Measurements from ENCODE around the gene DFFA. TPM values are rescaled to one million over a fixed set of nuclear protein-coding genes. Genes with fewer than 3 reads are reported as not detected.
"Not testable (repeated sequence)": the region's sequence is repeated elsewhere in the genome, so short reads cannot be mapped to it uniquely, and the experiment has no call there.

The DFFA gene
- total RNA-seq, 1 experiment from 2014 or later = 109 TPM

- no peak for DNase-seq
- H3K27me3 ChIP-seq (ENCODE audit: control insufficient read depth, insufficient read depth, low read length) = no peaks in the 10 kb centered on the region
- peaks cover 20% of the 10 kb centered on the region for H3K36me3 ChIP-seq (replicated peaks; ENCODE audit: control insufficient read depth, insufficient read depth, low read length)
- H3K4me3 ChIP-seq (ENCODE audit: insufficient read depth, low read depth, low read length) = no peak overlapping the region
Observed at GRCh38 chr1:10457875-10458274, 14.5 kb downstream of the DFFA start.

- DNase-seq; H3K4me3 ChIP-seq (ENCODE audit: insufficient read depth, low read depth, low read length); H3K27me3 ChIP-seq (ENCODE audit: control insufficient read depth, insufficient read depth, low read length): not testable (repeated sequence)
- peaks cover 16% of the 10 kb centered on the region for H3K36me3 ChIP-seq (replicated peaks; ENCODE audit: control insufficient read depth, insufficient read depth, low read length)
Observed at GRCh38 chr1:10457462-10457861, 14.9 kb downstream of the DFFA start.

GRCh38 chr1:10456661-10457060 lies 15.7 kb downstream of the DFFA start:
- no peaks in the 10 kb centered on the region for H3K27me3 ChIP-seq (ENCODE audit: control insufficient read depth, insufficient read depth, low read length)
- no peak overlapping the region for H3K4me3 ChIP-seq (ENCODE audit: insufficient read depth, low read depth, low read length)
- no peak for DNase-seq
- peaks cover 13% of the 10 kb centered on the region for H3K36me3 ChIP-seq (replicated peaks; ENCODE audit: control insufficient read depth, insufficient read depth, low read length)

GRCh38 chr1:10456048-10456447 lies 16.3 kb downstream of the DFFA start:
- peak; percentile 53 for DNase-seq
- Histone ChIP-seq H3K4me3 (ENCODE audit: insufficient read depth, low read depth, low read length) (no peak overlapping the region), H3K27me3 (ENCODE audit: control insufficient read depth, insufficient read depth, low read length) (no peaks in the 10 kb centered on the region), H3K36me3 (replicated peaks; ENCODE audit: control insufficient read depth, insufficient read depth, low read length) (peaks cover 7% of the 10 kb centered on the region)

GRCh38 chr1:10451287-10451686 lies 21.0 kb downstream of the DFFA start:
- Histone ChIP-seq H3K27me3 (ENCODE audit: control insufficient read depth, insufficient read depth, low read length) (no peaks in the 10 kb centered on the region), H3K36me3 (replicated peaks; ENCODE audit: control insufficient read depth, insufficient read depth, low read length) (no peaks in the 10 kb centered on the region), H3K4me3 (ENCODE audit: insufficient read depth, low read depth, low read length) (no peak overlapping the region)
- peak; percentile 76 for DNase-seq

DNA sequence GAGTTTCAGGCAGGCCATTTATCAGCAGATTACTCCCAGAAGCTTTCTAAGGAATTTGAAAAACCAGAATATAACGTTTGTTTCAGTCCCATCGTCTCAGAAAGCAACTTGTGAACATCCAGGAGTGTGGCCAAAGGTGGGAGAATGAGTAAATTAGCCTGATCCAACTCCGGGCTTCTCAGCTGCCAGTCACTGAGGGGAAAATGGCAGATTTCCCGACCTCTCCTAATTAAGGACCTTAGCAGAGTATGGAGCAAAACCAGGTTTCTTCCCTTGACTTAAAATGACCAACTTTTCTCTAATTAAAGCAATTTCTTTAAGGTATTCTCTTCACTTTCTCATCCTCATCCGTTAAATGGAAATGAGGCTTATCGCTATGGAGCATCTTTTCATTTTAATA lies 21.5 kb downstream of the DFFA start:
- Histone ChIP-seq H3K27me3 (ENCODE audit: control insufficient read depth, insufficient read depth, low read length) (no peaks in the 10 kb centered on the region), H3K36me3 (replicated peaks; ENCODE audit: control insufficient read depth, insufficient read depth, low read length) (no peaks in the 10 kb centered on the region), H3K4me3 (ENCODE audit: insufficient read depth, low read depth, low read length) (no peak overlapping the region)
- DNase-seq = peak; percentile 42

GRCh38 chr1:10450156-10450814 lies 22.0 kb downstream of the DFFA start:
- DNase-seq = peak; percentile 70
- Histone ChIP-seq H3K36me3 (replicated peaks; ENCODE audit: control insufficient read depth, insufficient read depth, low read length) (no peaks in the 10 kb centered on the region), H3K27me3 (ENCODE audit: control insufficient read depth, insufficient read depth, low read length) (no peaks in the 10 kb centered on the region), H3K4me3 (ENCODE audit: insufficient read depth, low read depth, low read length) (no peak overlapping the region)

GRCh38 chr1:10449751-10450150 lies 22.6 kb downstream of the DFFA start, which contains the start of gene CORT:
Gene CORT (plus strand): TSS chr1:10450031. CDS start chr1:10450224, 193 bp downstream.
- no peaks in the 10 kb centered on the region for H3K27me3 ChIP-seq (ENCODE audit: control insufficient read depth, insufficient read depth, low read length)
- DNase-seq = no peak
- H3K4me3 ChIP-seq (ENCODE audit: insufficient read depth, low read depth, low read length) = no peak within 1 kb of the TSS
- no peaks in the 10 kb centered on the region for H3K36me3 ChIP-seq (replicated peaks; ENCODE audit: control insufficient read depth, insufficient read depth, low read length)

DNA sequence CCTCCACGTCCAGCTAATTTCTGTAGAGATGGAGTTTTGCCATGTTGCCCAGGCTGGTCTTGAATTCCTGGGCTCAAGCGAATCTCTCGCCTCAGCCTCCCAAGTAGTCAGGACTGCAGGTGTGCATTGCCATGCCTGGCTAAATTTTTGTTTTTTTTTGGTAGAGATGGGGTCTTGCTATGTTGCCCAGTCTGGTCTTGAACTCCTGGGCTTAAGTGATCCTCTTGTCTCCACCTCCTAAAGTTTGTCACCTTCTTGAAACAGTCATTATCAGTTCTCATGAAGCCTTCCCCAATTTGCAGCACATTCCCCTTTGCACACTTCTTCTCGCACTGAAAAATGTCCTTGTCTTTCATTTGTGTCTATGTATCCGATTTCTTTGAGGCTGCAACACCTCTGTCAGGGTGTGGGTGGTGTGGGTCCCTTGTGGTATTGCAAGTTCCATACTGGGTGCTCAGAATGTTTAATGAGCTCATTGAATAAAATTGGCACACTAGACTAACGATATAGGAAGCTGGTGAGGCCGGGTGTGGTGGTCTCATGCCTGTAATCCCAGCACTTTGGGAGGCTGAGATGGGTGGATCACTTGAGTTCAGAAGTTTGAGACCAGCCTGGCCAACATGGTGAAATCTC lies 25.4 kb downstream of the DFFA start:
- H3K27me3 ChIP-seq (ENCODE audit: control insufficient read depth, insufficient read depth, low read length) = no peaks in the 10 kb centered on the region
- no peak overlapping the region for H3K4me3 ChIP-seq (ENCODE audit: insufficient read depth, low read depth, low read length)
- no peak for DNase-seq
- H3K36me3 ChIP-seq (replicated peaks; ENCODE audit: control insufficient read depth, insufficient read depth, low read length) = no peaks in the 10 kb centered on the region

DNA sequence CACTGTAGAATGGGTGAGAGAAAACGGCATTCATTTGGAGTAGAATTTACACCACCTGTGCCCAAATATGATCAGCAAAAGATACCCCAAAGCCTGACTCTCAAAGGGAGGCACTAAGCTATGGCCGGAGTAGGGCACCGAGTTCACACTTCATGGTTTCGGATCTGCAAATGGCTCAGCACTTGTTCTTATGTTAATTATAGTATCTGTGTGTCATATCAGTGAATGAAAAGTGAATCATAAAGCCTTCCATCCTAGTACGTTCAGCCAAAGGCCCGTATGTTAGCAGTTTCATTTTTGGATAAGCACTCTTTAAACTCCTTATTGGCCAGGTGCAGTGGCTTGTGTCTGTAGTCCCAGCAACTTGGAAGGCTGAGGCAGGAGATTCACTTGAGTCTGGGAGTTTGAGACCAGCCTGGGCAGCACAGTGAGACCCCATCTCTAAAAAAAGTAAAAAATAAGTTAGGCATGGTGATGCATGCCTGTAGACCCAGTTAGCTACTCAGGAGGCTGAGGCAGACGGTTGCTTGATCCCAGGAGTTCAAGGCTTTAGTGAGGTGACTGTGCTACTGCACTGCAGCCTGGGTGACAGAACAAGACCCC lies 27.4 kb downstream of the DFFA start:
- DNase-seq = no peak
- H3K4me3 ChIP-seq (ENCODE audit: insufficient read depth, low read depth, low read length) = no peak overlapping the region
- H3K27me3 ChIP-seq (ENCODE audit: control insufficient read depth, insufficient read depth, low read length) = no peaks in the 10 kb centered on the region
- no peaks in the 10 kb centered on the region; the same call in 1 of the 2 replicates for H3K36me3 ChIP-seq (replicated peaks; ENCODE audit: control insufficient read depth, insufficient read depth, low read length)

- no peaks in the 10 kb centered on the region; the same call in 1 of the 2 replicates for H3K36me3 ChIP-seq (replicated peaks; ENCODE audit: control insufficient read depth, insufficient read depth, low read length)
- no peaks in the 10 kb centered on the region for H3K27me3 ChIP-seq (ENCODE audit: control insufficient read depth, insufficient read depth, low read length)
- no peak overlapping the region for H3K4me3 ChIP-seq (ENCODE audit: insufficient read depth, low read depth, low read length)
- no peak for DNase-seq
Observed at GRCh38 chr1:10444248-10444647, 28.1 kb downstream of the DFFA start.

- Histone ChIP-seq H3K36me3 (replicated peaks; ENCODE audit: control insufficient read depth, insufficient read depth, low read length) (no peaks in the 10 kb centered on the region; the same call in 1 of the 2 replicates), H3K4me3 (ENCODE audit: insufficient read depth, low read depth, low read length) (no peak overlapping the region), H3K27me3 (ENCODE audit: control insufficient read depth, insufficient read depth, low read length) (no peaks in the 10 kb centered on the region)
- DNase-seq = no peak
Observed at GRCh38 chr1:10440794-10441193, 31.5 kb downstream of the DFFA start.

DNA sequence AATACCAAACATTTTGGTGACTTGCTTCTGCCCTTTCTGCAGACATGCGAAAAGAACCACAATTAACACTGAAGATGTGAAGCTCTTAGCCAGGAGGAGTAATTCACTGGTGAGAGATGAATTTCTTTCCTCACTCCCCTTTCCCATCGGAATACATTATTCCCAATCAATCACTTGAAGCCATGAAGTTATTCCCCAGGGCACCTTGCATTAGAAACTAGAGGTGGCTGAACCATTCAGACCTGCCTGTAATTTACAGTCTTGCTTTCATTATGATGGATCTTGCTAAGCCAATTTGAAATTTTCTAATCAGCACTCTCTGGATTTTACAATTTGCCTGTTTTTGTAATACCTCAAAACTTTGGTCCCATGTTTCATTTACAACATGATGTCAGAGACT lies 32.0 kb downstream of the DFFA start:
- Histone ChIP-seq H3K4me3 (ENCODE audit: insufficient read depth, low read depth, low read length) (no peak overlapping the region), H3K36me3 (replicated peaks; ENCODE audit: control insufficient read depth, insufficient read depth, low read length) (no peaks in the 10 kb centered on the region; the same call in 1 of the 2 replicates), H3K27me3 (ENCODE audit: control insufficient read depth, insufficient read depth, low read length) (no peaks in the 10 kb centered on the region)
- DNase-seq = no peak

DNA sequence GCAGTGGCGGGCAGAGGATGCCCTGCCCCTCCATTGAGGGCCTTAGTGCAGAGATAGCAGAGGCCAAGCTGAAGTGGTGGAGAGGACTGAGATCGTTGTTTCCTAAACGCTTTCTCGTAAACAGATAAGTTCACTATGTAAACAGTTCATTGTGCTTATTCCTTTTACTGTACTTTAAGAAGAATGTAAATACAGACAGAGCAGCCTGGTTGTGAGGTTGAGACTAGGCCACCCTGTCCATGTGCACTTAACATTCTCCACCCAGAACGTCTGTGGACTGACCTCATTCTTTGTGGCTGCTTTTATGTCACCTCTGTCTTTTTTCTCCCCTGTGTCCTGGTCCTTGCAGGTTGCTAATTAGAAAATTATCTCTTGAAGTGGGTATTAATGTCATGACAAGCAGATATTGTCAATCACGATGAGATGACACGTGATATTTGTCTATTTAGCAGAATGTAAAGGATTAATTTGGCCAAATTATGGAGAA lies 33.6 kb downstream of the DFFA start:
- H3K36me3 ChIP-seq (replicated peaks; ENCODE audit: control insufficient read depth, insufficient read depth, low read length) = no peaks in the 10 kb centered on the region; the same call in 1 of the 2 replicates
- H3K4me3 ChIP-seq (ENCODE audit: insufficient read depth, low read depth, low read length) = no peak overlapping the region
- no peak for DNase-seq
- H3K27me3 ChIP-seq (ENCODE audit: control insufficient read depth, insufficient read depth, low read length) = no peaks in the 10 kb centered on the region

GRCh38 chr1:10437052-10437451 lies 35.3 kb downstream of the DFFA start:
- no peak overlapping the region for H3K4me3 ChIP-seq (ENCODE audit: insufficient read depth, low read depth, low read length)
- DNase-seq = no peak
- H3K27me3 ChIP-seq (ENCODE audit: control insufficient read depth, insufficient read depth, low read length) = no peaks in the 10 kb centered on the region
- H3K36me3 ChIP-seq (replicated peaks; ENCODE audit: control insufficient read depth, insufficient read depth, low read length) = no peaks in the 10 kb centered on the region; the same call in 1 of the 2 replicates
